ENCODE data around the gene CHCHD5. TPM values are rescaled to one million over a fixed set of nuclear protein-coding genes. Genes with fewer than 3 reads are reported as not detected.

CHCHD5 gene
- total RNA-seq, 1 donor from 2014 or later: 38.4 TPM

GRCh38 chr2:112582314-112582746 is 2.1 kb upstream of the CHCHD5 start:
- no peak overlapping the region for H3K27ac Mint-ChIP-seq
- H3K36me3 Mint-ChIP-seq (ENCODE audit: insufficient read depth): peaks cover 7% of the 10 kb centered on the region
- H3K9me3 Mint-ChIP-seq (ENCODE audit: low read depth): no peaks in the 10 kb centered on the region
- peaks cover 10% of the 10 kb centered on the region for H3K4me1 Mint-ChIP-seq (ENCODE audit: low read depth)
- TF ChIP-seq CTCF (IDR thresholded peaks at IDR 0.05; ENCODE audit: unreplicated experiment): peak; percentile 54
- H3K4me3 Mint-ChIP-seq (ENCODE audit: low read depth): peak overlapping the region; percentile 50
- DNase-seq (ENCODE audit: low spot score, unreplicated experiment): no peak
- no peaks in the 10 kb centered on the region for H3K27me3 Mint-ChIP-seq

GRCh38 chr2:112583497-112584133 is 794 bp upstream of the CHCHD5 start:
- peak overlapping the region; percentile 99 for H3K27ac Mint-ChIP-seq

GRCh38 chr2:112584891-112585250 is 462 bp downstream of the CHCHD5 start:
- Mint-ChIP-seq H3K4me3 (ENCODE audit: low read depth) (peak overlapping the region; percentile 94), H3K27me3 (no peaks in the 10 kb centered on the region), H3K4me1 (ENCODE audit: low read depth) (peaks cover 10% of the 10 kb centered on the region), H3K27ac (peak overlapping the region; percentile 99), H3K9me3 (ENCODE audit: low read depth) (no peaks in the 10 kb centered on the region), H3K36me3 (ENCODE audit: insufficient read depth) (peaks cover 11% of the 10 kb centered on the region)
- DNase-seq (ENCODE audit: low spot score, unreplicated experiment): no peak
- no peak for TF ChIP-seq CTCF (IDR thresholded peaks at IDR 0.05; ENCODE audit: unreplicated experiment)

More at GRCh38 chr2:112583497-112584133, 794 bp upstream of the CHCHD5 start:
- no peak for DNase-seq (ENCODE audit: low spot score, unreplicated experiment)
- H3K27me3 Mint-ChIP-seq: no peaks in the 10 kb centered on the region
- H3K4me3 Mint-ChIP-seq (ENCODE audit: low read depth): peak overlapping the region; percentile 94
- no peak for TF ChIP-seq CTCF (IDR thresholded peaks at IDR 0.05; ENCODE audit: unreplicated experiment)
- peaks cover 10% of the 10 kb centered on the region for H3K4me1 Mint-ChIP-seq (ENCODE audit: low read depth)
- H3K9me3 Mint-ChIP-seq (ENCODE audit: low read depth): no peaks in the 10 kb centered on the region
- peaks cover 11% of the 10 kb centered on the region for H3K36me3 Mint-ChIP-seq (ENCODE audit: insufficient read depth)

GRCh38 chr2:112585400-112585799 is 991 bp downstream of the CHCHD5 start:
- Mint-ChIP-seq H3K27me3 (no peaks in the 10 kb centered on the region), H3K9me3 (ENCODE audit: low read depth) (no peaks in the 10 kb centered on the region), H3K4me3 (ENCODE audit: low read depth) (peak overlapping the region; percentile 94), H3K36me3 (ENCODE audit: insufficient read depth) (peaks cover 11% of the 10 kb centered on the region), H3K4me1 (ENCODE audit: low read depth) (peaks cover 10% of the 10 kb centered on the region), H3K27ac (peak overlapping the region; percentile 99)
- DNase-seq (ENCODE audit: low spot score, unreplicated experiment): no peak
- no peak for TF ChIP-seq CTCF (IDR thresholded peaks at IDR 0.05; ENCODE audit: unreplicated experiment)

- TF ChIP-seq CTCF (IDR thresholded peaks at IDR 0.05; ENCODE audit: unreplicated experiment): no peak
- no peak overlapping the region for H3K27ac Mint-ChIP-seq
- H3K27me3 Mint-ChIP-seq: no peaks in the 10 kb centered on the region
These were observed 1.6 kb downstream of the CHCHD5 start for GRCh38 chr2:112585873-112586464.

More at GRCh38 chr2:112585873-112586464, 1.6 kb downstream of the CHCHD5 start:
- DNase-seq (ENCODE audit: low spot score, unreplicated experiment): no peak
- H3K4me1 Mint-ChIP-seq (ENCODE audit: low read depth): peaks cover 10% of the 10 kb centered on the region
- H3K36me3 Mint-ChIP-seq (ENCODE audit: insufficient read depth): peaks cover 11% of the 10 kb centered on the region
- peak overlapping the region; percentile 43 for H3K4me3 Mint-ChIP-seq (ENCODE audit: low read depth)
- no peaks in the 10 kb centered on the region for H3K9me3 Mint-ChIP-seq (ENCODE audit: low read depth)

Data from progenitor cell of endocrine pancreas (in vitro differentiated cells).